HG03575 (cell line): Measurements from ENCODE around the gene TMCC2.

ENCODE experiments used
- ATAC-seq: cut with Tn5 transposase; IDR thresholded peaks from one replicate; pipeline ENCODE4 v1.9.1; 2021; ENCODE audit not compliant: unreplicated experiment, insufficient number of reproducible peaks, low FRiP score; ENCODE audit errors: extremely low read depth

The TMCC2 gene

DNA sequence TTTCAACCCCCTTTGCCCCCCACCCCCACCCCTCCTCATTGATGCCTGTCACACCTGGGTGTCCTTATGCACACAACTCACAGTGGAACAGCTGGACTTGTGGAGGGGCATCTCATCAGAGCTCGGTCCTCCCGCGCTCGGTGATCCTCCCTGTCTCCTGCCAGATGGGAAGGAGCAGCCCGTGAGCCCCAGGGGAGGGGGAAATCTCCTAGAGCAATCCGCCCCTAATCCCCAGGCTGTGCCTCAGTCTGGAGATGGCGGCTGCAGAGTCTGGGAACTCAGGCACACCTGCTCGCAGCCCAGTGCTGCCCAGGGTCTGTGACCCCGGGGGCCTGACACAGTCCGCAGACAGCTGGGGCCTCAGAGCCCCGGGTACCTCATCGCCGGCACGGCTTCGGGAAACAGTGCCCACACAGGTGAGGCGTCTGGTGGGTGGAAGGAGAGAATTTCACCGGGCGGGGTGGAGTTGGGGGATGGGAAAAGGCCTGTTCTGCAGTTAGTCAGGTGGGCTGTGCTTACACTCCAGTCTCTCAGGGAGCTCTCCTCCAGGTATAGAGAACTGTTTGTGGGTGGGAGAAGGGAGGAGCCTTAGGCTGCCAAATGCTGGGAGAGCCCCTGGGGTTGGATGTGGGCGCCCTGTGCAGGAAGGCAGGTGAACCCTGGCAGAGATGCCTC, 29.3 kb downstream of the TMCC2 start:
- no peak for ATAC-seq

- no peak for ATAC-seq
These were observed 30.0 kb downstream of the TMCC2 start for GRCh38 chr1:205257735-205258134.

DNA sequence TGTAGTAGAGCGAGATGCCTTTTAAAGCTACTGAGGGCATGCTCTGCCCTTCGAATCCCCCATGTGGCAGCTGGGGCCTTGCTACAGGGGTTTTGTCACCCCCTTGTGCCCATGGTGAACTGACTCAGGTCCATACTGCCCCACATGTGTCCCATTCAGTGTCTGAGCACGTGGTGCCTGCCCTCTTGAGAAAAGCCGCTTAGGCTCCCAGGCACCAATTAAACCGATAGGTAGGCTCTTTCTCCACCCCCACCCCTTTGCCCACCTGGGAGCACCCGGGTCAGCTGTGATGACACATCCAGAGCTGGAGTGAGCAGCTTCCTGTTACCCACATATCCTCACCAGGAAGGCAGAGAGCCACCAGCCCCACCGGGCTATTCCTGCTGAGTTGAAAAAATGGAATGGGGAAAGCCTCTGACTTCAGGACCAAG, 30.5 kb downstream of the TMCC2 start:
- no peak for ATAC-seq

- ATAC-seq: no peak
These were observed 31.0 kb downstream of the TMCC2 start for GRCh38 chr1:205258719-205259118.

DNA sequence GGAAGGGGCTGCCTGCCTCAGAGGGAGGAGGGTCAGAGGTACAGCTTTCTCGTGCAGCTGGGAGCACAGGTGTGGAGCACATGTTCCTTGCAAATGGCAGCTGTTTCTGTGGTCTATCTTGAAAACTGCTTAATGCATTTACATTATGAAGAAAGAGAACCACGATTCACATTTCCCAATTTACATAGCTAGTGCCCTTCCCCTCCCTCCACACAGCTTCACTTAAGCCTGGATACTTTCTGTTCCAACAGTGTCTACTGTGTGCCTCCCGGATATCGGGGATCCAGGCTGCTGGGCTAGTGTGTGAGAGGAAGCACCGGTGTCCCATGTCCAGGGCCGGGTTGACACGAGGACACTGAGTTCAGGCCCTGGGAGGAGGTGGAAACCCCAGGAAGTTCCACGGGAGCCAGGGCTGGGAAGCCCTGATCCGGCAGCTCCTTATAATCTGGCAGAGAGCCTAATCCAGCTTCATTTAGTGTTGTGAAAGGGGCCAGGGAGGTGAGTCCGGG, 31.6 kb downstream of the TMCC2 start:
- no peak for ATAC-seq

DNA sequence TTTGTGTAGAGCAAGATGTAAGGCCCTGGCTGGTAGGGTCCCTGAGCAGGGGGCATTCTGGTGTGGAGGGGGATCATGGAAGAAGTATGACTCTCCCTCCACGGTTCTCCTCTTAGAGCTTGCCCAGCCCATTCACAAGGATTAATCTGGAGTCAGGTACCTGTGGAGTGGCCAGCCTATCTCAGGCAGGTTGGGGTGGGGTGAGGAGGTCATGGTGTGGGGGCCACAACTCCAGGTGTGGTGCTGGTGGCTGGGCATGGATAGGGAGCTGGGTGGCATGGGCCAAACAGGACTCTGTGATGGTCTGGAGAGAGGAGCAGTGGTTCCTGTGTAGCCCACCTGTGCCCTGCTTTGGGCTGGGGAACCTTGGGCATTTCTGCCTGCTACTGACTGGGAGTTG, 32.3 kb downstream of the TMCC2 start:
- no peak for ATAC-seq

GRCh38 chr1:205260948-205261732, 33.4 kb downstream of the TMCC2 start:
- no peak for ATAC-seq

GRCh38 chr1:205261946-205262691, 34.4 kb downstream of the TMCC2 start:
- ATAC-seq: no peak

DNA sequence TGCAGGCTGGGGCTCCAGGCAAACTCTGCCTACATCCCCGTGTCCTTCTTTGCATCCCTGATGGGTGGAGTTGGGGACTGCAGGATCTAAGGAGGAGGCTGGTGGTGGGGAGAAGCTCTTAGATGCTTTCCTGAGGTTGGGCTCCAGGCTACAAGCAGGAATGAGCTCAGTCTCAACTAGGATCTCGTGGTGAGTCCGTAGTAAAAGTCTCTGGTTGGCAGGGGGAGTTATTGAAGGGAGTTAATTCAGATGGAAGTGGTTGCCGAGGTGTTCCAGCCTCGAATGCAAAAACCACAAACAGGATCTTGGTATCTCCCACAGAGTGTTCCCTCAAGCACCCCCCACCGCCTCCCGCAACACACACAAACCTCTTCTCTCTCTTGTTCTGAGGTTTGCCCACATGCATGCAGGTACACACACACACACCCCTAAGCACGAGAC, 35.0 kb downstream of the TMCC2 start:
- no peak for ATAC-seq

GRCh38 chr1:205263580-205264190, 35.9 kb downstream of the TMCC2 start:
- ATAC-seq: no peak

DNA sequence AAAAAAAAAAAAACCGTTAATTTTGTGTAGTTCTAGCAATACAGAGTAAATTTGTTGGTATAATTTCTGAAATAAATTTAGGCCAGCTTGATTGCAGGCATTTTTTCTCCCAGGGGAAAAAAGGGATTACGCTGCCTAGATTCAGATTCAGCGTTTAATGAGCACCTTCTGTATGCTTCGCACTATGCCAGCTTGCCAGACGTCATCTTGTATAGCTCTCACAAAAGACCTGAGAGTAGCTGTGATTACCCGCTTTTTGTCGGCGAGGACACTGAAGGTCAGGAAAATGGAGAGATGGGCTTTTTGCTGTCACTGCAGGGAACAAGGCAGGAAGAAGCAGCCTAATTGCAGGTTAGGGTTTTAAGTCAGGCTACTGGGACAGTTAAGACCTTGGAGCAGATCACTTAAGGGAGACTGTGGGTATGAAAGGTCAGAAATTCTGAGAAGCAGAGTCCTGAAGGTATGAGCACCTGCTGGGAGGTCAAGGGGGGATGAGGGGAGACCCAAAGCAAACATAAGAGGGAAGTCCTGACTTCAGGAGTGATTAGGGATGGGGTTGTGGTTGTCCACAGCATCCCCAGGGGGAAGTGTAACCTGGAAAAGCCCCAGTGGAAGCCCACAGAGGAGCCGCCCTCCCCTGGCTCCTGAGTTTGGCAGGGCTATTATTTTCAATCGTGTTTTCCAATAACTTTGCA, 39.0 kb downstream of the TMCC2 start:
- ATAC-seq: no peak

DNA sequence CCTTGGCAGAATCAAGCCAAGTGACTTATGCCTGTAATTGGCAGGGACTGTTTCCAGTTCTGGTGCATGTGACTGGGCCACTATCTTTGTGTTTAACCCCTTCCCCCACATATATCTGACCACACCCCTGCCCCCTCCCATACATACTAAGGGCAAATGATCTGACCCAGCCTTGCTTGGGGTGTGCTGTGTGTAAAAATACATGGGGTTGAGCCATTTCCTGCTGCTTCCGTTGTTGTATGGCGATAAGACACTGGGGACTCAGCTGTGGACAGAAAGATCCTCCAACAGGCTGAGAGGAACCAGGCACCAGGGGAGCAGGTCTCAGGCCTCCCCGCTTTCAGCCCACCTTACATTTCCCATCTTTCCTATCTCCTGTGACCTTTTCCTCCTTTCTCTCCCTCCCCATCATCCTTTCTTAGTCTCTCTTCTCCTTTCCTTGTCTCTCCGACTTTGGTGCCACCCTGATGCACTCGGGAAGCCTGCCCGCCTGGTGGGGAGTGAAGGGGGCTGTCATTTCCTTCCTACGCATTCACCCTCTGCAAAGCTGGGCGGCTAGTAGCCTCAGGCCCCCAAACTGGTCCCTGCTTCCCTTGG, 39.7 kb downstream of the TMCC2 start:
- ATAC-seq: no peak

DNA sequence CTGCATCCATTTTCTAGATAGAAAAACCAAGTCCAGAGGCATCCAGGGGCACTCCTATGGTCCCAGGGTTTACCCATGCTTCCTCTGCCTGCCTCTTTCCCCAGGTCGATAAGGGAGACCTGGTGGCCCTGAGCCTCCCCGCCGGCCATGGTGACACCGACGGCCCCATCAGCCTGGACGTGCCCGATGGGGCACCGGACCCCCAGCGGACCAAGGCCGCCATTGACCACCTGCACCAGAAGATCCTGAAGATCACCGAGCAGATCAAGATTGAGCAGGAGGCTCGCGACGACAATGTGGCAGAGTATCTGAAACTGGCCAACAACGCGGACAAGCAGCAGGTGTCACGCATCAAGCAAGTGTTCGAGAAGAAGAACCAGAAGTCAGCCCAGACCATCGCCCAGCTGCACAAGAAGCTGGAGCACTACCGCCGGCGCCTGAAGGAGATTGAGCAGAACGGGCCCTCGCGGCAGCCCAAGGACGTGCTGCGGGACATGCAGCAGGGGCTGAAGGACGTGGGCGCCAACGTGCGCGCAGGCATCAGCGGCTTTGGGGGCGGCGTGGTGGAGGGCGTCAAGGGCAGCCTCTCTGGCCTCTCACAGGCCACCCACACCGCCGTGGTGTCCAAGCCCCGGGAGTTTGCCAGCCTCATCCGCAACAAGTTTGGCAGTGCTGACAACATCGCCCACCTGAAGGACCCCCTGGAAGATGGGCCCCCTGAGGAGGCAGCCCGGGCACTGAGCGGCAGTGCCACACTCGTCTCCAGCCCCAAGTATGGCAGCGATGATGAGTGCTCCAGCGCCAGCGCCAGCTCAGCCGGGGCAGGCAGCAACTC, 41.3 kb downstream of the TMCC2 start:
- no peak for ATAC-seq

DNA sequence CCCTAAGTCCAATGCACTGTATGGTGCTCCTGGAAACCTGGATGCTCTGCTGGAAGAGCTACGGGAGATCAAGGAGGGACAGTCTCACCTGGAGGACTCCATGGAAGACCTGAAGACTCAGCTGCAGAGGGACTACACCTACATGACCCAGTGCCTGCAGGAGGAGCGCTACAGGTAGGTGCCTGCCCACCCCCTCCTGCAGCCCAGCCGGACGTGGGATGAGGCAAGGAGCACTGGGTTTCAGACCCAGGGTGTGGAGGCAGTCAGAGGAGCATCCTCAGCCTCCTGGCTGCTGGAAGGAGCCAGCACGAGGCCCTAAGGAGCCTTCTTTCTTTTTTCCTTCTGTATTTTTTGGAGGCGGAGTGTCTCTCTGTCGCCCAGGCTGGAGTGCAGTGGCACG, 42.0 kb downstream of the TMCC2 start:
- no peak for ATAC-seq

- ATAC-seq: no peak
These were observed 42.5 kb downstream of the TMCC2 start for GRCh38 chr1:205270271-205270670.

GRCh38 chr1:205270764-205271163, 43.0 kb downstream of the TMCC2 start:
- no peak for ATAC-seq

DNA sequence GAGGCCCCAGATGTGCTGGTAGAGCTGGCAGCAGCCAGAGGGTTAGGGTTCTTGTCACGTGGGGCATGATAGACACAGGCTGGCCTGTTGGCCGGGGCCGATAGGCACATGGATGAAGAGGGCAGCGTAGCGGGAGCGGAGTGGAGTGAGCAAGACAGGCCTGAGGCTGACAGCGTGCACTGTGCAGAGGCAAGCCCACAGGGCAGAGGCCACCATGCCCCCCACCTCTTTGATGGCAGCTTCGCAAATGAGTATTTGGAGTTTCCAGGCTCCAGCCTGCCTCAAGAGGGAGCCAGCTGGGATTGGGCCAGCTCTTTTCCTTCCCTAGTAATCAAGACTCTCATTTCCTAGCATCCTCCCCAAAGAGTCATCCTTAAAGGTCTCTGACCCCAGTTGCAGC, 43.5 kb downstream of the TMCC2 start:
- no peak for ATAC-seq

DNA sequence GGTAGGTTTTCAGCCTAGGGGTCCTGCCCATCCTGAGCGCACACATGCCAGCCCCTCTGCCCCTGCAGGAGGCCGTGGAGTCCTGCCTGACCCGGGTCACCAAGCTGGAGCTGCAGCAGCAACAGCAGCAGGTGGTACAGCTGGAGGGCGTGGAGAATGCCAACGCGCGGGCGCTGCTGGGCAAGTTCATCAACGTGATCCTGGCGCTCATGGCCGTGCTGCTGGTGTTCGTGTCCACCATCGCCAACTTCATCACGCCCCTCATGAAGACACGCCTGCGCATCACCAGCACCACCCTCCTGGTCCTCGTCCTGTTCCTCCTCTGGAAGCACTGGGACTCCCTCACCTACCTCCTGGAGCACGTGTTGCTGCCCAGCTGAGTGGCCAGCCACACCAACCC, 44.0 kb downstream of the TMCC2 start:
- ATAC-seq: no peak
